Activated naive CD8-positive, alpha-beta T cell treated with anti-CD3 and anti-CD28 coated beads, Interleukin-2, amount 50 U/mL, for 16 hours (primary cell): ENCODE measurements around the gene LASP1.

Source experiments
- DNase-seq: peaks from one replicate; pipeline ENCODE4 v3.0.0-alpha.2; 2020; ENCODE audit warnings: low read depth, low spot score

The LASP1 gene

DNA sequence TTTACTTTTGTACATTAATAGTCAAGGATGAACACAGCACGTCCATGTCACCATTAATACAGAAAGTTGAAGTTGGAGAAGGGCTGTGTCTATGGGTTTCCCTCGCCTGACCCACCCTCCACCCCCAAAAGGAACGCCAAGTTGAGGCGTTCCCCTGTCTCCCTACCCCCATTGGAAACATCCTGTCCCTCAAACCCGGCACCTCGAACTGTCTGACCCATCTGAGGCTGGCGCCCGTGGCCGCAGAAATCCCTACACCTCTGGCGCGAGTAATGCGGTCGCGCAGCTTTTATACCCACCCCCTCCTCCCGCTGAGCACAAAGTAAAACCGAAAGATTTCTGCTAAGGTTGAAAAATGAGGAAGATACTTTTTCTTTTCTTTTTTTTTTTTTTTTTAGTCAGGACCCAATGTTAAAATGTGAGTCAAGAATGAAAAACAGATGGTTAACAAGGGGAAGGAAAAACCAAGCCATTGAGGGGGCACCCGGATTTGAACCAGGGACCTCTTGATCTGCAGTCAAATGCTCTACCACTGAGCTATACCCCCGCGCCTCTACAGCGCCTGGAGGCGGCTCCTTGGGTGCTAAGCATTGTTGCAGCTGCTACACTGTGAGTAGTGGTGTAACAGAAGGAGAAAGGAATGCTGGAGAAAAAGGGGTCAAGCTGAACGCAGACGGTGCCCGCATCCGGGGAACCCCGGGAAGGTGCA, 887 bp upstream of the LASP1 start:
- peak; percentile 79 for DNase-seq

DNA sequence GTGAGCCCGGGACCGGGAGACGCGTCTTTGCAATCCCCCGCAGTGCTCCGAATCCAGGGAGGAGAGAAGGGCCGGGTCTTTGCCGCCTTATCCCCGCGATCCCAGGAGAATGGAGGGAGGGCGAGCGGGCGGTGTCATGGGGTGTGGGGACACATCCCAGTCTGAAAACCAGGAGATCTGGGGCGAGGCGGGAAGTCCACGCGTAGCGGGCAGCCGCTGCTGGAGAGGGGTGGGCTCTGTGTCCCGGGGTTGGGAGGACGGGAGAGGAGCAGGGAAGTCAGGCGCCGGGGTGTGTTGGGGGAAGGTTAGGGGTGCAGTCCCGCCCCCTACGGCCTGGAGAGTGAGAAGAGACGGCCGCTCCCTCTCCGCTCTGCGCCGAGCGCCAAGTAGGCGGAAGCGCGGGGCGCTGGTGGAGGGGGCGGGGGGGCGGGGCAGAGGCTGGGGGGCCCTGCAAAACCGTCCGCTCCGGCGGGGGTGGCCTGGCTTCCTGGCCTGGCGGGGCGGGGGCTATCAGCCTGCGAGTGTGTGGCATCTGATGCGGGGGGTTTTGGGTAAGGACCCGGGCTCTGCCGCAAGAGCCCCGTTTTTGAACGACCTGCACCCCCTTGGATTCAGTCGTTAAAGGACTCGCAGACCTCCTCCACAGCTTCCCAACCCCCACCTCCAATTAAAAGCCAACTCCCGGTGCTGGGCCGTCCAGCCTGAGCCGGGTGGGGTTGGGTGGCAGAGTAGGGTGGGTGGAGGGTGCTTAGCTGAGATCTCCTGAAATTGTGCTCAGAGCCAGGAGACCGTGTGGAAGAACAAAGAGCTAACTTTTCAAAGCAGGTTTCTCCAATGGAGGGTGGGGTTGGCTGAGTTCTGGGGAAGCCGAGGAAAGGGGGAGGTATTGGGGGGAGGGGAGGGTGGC, 654 bp downstream of the LASP1 start:
- DNase-seq, result peak; percentile 25

DNA sequence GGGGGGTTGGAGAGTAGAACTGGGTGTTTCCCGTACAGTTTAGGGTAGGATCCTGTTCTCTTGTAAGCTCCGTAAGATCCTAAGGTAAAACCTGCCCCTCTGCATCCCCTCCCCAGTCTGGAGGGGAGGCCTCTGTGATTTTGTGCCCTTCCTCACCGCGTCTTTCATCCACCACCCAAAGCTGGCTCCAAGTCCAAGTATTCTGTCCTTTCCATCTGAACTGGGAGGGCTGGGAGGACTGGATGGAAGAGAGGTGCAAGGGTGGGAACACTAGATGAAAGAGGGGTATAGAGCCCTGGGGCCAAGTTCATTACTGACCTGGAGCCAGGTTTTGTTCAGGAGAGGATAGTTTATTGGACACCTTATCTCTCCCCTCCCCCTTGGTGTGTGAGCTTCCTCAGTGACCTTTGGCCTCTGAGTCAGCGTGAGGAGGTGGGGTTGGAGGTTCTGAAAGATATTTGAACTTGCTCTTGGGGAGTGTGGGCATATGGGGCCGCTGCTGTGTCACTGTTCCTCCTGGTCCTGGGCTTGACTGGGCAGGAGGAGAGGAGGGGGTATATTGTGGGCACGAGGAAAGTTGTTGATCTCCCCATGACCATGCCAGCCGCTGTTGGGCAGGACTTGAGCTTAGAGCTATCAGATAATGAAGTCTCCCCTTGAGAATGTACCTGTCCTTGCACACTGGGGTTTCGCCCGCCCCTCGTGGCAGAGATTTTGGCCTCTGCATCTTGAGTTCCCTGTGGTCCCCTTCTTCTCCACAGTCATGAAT, 1.6 kb downstream of the LASP1 start:
- peak; percentile 55 for DNase-seq

DNA sequence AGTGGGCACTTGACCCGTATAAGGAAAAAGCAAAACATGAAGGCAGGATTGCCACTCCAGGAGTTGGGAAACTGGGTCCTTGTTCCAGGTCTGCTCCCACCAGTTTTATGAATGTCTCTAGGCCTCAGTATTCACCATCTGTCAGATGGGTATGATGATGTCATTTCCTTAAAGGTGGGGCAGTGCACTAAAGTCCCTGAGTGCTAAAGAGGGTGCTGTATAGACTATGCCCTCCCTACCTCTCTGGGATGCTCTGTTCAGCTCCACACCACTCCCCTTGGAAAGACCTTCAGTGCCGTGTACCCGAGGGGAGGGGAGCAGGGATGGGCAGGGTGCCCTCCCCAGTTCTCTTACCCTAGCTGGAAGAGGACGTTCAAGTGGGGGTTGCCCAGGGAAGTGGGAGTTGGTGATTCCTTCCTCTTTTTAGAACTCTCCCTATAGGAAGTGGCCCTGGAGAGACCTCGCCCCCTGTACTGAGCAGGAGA, 2.2 kb downstream of the LASP1 start:
- no peak for DNase-seq

DNA sequence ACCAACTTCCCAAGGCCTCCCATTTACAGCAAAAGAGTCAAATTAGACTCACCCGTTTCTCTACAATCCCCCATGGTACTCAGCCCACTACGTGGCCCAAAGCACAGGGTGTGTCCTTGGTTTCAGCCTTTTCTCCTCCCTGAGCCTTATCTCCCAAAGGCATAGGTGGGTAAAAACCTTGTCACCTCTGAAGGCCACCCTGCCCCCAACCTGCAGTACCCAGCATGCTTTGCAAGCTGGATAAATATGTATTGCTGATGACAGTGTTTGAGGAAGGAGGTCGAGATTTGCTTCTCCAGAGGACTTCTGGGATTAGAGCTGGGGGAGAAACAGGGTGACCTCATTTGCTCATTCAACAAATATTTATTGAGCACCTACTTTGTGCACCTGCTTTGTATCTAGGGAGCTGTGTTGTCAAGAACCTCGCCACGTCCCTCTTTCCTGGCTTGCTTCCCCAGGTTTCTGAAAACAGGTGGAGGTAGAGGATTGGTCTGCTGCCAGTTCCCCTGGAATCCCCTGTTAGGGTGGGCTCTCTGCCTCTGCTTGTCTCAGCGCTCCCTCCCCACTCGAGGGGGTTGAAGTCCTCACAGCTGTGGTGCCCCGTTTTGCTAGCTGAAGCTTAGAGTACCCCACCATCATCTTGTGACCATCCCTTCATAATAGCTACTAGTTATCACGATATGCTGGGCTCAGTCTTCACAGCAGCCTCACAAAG, 3.0 kb downstream of the LASP1 start:
- DNase-seq, result no peak

DNA sequence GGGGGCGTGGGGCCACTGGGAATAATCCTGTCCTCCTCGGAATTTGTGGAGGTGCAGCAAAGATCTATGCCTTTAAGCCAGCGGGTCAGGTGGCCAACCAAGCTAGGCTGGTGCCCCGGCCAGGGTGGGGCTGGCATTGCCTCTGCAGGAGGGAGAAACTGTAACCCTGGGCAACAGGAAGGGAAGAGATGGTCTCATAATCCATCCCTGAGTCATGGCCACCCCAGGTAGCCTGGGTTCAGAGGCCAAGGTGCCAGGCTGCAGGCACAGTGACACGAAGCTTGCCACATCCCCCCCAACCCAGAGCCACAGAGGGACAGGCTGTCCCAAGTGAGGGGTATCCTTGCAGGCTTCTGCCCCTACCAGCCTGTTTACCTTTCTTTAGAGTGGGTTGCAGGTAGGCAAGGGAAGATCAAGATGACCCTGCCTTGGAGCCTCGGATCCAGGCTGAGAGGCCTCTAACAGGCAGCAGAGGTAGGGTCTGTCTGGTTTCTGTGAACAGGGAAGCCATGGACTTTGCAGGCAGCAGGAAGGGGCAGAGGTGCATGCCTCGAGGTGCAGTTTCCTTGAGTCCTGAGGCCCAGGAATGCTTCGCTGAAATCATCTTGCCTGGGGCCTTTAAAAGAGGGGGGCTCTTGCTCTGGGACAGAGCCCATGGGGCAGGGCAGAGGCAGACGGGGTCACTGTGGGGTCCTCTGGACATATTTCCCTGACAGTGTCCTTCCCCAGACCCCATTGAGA, 4.0 kb downstream of the LASP1 start:
- DNase-seq, result no peak

DNA sequence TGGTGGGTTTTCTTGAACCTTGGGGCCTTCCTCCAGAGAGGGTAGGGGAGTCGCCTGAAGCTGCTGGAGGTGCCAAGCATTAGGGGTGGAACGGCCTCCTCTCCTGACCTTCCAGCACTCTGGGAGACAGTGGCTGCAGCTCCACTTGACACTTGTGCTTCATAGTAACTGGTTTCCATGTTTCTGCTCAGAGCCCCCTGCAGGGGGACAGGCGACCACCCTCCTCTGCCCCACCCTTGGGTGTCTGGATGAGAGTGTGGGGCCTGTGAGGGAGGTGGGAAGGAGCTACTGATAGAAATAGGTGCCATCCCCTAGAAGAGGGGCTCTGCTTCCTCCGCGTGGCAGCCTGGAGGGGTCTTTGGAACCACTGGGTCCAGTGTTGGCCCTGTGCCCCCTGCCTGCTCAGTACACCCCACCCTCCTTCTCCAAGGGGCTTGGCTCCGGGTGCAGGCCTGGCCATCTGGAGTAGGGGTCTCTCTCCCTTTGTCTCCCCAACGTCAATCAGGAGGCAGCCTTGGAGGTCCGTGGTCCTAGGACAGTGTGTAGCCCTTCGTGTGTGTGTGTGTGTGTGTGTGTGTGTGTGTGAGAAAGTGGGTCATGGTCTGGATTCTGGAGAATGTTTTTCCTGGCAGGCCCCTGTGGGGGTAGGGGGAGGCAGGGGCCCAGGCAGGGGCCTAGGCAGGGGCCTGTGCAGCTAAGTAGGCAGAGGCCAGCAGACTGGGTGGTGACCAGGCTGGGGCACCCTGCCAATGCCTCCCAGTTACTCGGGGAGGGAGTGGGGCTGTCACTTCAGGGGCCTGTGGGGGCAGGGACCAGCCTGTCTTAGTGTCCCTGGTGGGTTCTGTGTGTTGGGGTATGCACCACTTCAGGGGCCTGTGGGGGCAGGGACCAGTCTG, 4.9 kb downstream of the LASP1 start:
- no peak for DNase-seq

DNA sequence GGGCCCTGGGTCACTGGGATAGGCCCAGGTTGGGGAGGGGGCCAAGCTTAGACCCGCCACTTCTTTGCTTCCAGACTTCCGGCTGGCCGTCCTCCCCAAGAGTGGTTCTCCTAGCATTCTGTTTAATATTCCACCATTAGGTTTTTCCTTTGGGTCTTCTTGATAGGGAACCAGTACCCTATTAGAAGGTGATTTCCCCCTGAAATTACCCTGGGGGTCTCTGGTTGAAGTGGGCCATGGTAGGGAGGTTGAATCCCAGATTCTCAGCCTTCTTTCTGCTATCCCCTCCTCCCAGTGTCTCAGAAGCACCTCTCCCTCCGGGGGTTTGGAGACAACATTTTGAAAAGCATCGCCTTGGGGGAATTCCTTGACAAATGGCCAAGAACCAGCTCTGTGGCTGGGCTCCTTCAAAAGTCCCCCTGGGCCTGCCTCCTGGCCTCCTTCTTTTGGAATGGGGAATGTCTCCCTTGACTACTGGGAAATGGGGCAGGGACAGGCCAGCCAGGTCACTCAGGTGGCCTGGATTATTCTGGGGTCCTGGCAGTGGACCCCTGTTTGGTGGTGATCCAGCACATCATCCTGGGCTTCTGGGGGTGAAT, 5.7 kb downstream of the LASP1 start:
- no peak for DNase-seq

DNA sequence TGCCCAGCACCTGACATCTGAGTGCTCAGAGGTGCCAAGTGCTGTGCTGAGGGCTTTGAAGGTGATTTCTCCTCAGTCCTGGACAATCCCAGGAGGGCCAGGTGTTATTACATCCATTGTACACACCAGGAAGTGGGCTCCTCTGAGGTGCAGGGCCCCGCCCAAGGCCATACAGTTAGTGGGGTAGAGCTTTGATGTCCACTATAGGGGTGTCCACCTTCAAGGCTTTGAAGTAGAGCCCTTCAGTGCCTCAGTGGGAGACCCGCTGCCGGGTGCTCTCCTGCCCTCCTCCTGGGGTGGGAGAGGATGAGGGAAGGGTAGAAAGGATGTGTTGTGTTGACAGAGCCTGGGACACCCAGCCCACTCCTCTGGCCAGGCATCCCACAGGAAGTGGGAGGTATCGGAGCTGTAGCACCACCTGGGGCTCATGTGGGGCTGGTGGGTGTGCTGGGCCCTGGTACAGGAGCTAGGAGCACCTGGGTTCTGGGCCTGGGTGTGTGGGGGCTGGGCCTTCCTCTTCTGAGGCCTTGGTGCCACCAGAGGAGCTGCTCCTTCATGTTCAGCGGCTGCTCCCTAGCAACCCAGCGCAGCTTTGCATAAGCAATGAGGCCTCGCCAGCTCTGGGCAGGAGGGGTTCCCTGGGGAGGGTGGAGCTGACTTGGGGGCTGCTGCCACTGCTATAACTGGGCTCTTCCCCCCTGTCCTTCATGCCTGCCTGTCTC, 7.4 kb downstream of the LASP1 start:
- no peak for DNase-seq

DNA sequence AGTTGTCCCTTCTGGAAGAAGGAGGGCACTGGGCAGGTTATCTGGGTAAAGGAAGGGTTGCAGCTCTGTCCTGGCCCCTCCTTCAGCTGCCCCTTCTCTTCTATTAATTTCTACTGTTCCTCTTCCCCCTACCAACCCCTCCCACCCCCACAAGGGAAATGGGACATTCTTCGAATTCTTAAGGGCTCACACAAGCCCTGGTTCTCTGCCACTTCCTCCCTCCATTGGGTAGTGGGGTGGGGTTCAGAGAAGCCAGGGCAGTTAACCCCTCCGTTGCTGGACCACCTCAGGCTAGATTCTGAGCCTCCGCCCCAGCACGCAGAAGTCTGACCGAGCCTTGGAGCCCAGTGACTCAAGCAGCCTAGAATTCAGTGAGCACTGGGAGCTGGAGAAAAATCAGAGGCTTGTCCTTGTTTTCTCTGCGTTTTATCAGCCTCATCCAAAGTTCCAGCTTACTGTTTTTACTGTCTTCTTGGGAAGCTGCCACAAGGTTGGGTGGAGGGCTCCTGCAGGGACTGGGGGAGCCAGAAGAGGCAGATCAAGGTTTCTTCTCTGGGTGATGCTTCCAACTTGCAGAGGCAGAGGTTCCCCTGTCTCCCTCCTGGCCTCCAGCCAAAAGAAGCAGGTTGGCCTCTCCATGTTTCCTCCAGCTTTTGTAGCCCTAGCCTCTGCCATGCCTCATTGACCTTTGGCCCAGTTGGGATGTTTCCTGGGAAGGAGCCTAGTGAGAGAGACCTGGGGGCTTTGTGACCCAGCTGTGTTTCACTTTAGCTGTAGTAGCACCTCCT, 10.2 kb downstream of the LASP1 start:
- no peak for DNase-seq

DNA sequence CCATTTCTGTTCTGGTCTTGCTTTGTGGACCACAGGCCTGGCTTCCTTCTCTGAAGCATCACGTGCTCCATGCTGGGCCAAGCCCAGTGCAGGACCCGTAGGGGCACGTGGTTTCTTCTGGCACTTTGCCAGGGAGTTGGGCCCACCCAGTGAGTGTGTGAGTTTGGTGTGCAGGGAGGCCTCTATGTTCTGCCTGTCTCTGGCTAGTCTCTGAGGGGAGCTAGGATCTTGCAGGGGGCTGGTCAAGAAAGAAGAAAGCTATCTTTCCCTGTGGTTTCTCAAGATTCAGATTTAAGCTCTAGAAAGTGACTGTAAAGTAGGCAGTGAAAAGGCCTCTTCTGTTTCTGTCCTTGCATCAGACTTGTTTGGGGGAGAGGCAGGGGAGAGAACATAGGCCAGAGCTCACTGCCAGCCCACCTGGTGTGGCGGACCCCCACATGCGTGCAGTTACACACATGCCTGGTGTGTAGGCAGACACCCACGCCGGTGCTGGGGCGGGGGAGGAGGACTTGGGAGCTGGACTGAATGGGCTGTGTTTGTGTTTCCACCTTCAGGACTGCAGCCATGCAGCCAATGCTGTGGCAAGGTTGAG, 11.8 kb downstream of the LASP1 start:
- DNase-seq, result no peak

DNA sequence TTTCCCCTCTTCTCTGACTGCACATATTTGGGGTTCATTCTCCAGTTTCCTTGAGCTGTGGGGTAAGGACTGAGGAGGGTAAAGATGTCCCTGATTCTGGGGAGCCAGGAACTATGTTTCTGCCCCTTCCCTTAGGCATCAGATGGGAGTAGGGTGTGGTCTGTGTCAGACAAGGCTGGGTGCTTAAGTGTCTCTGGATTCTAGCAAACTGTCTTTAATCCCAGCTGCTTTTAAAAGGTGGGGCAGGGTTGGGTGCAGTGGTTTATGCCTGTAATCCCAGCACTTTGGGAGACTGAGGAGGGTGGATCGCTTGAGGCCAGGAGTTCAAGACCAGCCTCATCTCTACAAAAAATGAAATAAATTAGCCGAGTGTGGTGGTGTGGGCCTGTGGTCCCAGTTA, 13.0 kb downstream of the LASP1 start:
- no peak for DNase-seq

DNA sequence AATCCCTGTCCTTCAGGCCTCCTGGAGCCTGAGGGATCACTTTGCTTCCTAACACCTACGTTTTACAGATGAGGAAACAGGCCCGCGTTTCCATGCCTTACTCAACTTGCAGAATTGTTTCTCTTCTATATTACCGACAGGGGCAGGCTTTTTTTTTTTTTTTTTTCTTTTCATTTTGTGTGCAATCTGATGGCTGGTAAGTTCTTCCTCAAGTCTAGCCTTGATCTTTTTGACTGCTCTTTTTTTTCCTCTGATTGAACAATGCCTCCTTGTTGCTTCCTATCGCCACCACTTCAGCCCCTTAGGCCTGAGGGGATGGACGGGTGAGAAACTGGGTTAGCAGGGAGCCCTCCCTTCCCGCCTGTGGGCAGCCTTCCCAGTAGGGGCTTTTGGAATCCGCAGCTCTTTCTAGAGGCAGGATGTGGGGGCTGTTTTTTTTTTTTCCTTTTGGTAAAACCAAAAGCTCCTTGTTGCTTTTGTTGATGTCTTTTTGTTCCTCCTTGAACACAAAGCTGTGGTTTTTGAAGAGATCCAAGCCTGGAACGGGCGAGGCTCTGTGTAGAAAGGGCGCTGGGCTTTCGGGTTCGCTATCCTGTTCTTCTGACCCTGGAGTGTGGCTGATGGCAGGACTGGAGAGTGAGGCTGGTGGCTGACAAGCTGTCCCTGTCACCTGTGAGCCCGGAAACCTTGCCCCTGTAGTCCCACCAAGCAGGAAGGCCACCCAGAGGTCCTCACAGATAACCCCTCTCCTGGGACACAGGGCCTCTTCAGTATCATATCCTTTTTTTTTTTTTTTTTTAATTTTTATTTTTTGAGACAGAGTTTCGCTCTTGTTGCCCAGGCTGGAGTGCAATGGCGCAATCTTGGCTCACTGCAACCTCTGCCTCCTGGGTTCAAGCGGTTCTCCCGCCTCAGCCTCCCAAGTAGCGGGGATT, 14.0 kb downstream of the LASP1 start:
- no peak for DNase-seq

DNA sequence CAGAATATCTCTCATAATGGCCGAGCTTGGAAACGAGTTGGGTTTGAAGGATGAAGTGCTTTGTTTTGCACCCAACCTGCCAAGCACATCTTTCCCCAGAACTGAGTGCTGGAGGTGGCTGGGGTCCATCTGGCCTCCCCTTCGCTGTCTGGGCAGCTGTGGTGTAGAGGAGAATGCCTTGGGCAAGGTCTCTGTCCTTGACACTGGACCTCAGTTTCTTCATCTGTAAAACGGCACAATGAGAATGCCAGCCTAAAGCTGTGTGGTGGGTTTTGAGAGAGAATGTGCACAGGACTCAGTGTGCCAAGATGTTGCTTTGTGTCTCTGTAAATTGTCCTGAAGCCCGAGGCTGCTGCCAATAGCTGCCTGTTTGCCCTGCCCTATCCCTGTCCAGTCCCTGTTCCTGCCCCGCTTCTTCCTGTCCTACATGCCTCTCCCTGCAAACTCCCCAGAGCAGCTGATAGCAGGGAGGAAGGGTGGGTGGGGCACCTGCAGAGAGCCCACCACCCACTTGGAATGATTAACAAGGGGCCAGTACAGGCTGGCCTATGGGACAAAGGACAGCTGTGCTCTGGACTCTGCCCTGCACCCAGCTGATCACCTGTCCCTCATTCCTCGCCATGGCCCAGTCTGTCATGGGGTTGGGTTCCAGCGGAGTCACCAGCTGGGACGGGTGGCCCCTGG, 15.3 kb downstream of the LASP1 start:
- no peak for DNase-seq

DNA sequence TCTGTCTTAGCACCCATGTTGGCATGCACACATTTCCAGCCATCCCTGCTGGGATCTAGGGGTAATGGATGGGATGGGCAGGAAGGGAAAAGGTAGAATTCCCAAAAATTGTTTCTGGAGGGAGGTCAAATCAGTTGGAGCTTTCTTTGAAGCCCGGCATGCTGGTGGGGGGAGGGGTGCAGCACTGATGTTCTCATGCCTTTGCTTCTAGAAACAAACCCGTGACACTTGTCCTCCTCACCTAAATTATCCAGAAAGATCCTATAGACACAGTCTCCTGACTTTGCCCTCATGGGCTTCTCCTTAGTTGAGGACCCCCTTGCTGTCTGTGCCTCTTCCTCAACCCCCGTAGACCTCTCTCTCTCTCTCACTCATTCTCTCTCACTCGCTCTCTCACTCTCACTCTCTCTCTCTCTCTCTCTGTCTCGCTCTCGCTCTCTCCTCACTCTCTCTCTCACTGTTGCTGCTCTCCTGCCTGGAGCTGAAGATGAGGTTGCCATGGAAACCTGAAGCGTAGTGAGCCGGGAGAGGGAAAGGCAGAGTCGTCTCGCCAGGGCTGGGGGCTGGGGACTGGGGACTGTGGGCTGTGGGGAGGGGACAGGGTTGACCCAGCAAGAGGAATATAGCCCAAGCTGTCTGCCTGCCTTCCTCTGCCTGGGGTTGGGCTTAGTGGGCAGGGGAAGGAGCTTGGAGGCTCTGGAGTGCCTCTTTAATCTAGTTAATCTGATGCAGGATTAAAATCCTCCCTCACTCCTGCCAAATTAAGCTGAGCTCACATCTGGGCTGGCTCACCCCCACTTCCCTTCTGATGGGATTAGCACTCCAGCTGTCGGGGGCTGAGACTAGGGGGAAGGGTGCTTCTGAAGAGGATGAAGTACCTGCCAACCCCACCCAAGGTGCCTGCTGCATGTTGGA, 16.1 kb downstream of the LASP1 start:
- no peak for DNase-seq
